Mesodermal cell (in vitro differentiated cells): ENCODE measurements around the gene RTP3.

Experiments used
- H3K27ac ChIP-seq: 2 replicates; pipeline ENCODE4 v1.7.0; 2013; ENCODE audit warnings: mild to moderate bottlenecking, low read depth, low read length, moderate library complexity; ENCODE audit not compliant: severe bottlenecking
- H3K36me3 ChIP-seq: 2 replicates; pipeline ENCODE4 v1.7.1; 2013; ENCODE audit warnings: mild to moderate bottlenecking, low read length, moderate library complexity; ENCODE audit not compliant: control insufficient read depth, insufficient read depth
- H3K4me1 ChIP-seq: one replicate; pipeline ENCODE4 v1.7.1; 2013; ENCODE audit warnings: mild to moderate bottlenecking, low read length; ENCODE audit not compliant: insufficient read depth, control insufficient read depth, poor library complexity, severe bottlenecking
- H3K4me3 ChIP-seq: 2 replicates; pipeline ENCODE4 v1.7.0; 2013; ENCODE audit warnings: low read length, control low read depth, mild to moderate bottlenecking; ENCODE audit not compliant: insufficient read depth, poor library complexity, severe bottlenecking; ENCODE audit errors: extremely low read depth
- H3K9me3 ChIP-seq: 2 replicates; pipeline ENCODE4 v1.7.1; 2013; ENCODE audit warnings: mild to moderate bottlenecking, low read length, moderate library complexity; ENCODE audit not compliant: control insufficient read depth
- WGBS, 2 experiments: methylation state at CpG; one replicate each; pipeline ENCODE4 v1.1.5; 2013; ENCODE audit warnings: missing lambda C conversion rate in 2 of 2; ENCODE audit not compliant: insufficient coverage in 2 of 2; 5-methylcytosine and 5-hydroxymethylcytosine counted together

The RTP3 gene

DNA sequence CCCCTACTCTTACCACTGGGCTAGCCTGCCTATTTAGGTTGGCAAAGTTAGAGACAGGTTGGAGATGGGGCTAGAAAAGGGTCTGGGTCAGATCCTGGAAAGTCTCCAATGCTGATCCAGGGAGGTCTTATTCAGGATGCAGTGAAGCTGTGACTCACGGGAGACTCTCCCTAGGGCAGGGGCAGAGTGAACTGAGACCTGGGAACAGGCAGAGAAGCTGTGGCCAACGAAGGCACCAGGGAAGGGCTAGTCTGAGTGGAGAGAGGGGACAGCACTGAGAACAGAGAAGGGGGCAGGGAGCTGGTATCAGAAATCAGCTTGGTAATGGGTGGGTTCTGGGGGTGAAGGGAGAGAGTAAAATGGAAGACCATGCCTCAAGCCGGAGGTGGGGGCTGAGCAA lies 35.3 kb upstream of the RTP3 start:
- Histone ChIP-seq H3K27ac (no peak overlapping the region), H3K4me1 (no peaks in the 10 kb centered on the region), H3K9me3 (no peaks in the 10 kb centered on the region), H3K36me3 (no peaks in the 10 kb centered on the region), H3K4me3 (no peak overlapping the region)
- 82 to 85% methylated on average over 3 of the region's 3 CpGs for WGBS, 2 experiments

- Histone ChIP-seq H3K4me3 (no peak overlapping the region), H3K4me1 (no peaks in the 10 kb centered on the region), H3K27ac (no peak overlapping the region), H3K36me3 (no peaks in the 10 kb centered on the region), H3K9me3 (no peaks in the 10 kb centered on the region)
- 81 to 98% methylated on average over 5 of the region's 6 CpGs for WGBS, 2 experiments
Observed at GRCh38 chr3:46463120-46463867, 34.5 kb upstream of the RTP3 start.

- H3K9me3 ChIP-seq = no peaks in the 10 kb centered on the region
- H3K4me3 ChIP-seq = no peak overlapping the region
- H3K36me3 ChIP-seq = no peaks in the 10 kb centered on the region
- H3K4me1 ChIP-seq = no peaks in the 10 kb centered on the region
- H3K27ac ChIP-seq = no peak overlapping the region
- WGBS, 2 experiments = 97 to 98% methylated on average over 6 of the region's 8 CpGs
Observed at GRCh38 chr3:46463868-46464241, 33.9 kb upstream of the RTP3 start.

- no peaks in the 10 kb centered on the region for H3K9me3 ChIP-seq
- 90 to 92% methylated on average over 37 to 39 of the region's 44 CpGs for WGBS, 2 experiments
- H3K4me3 ChIP-seq = no peak within 1 kb of the TSS
- H3K27ac ChIP-seq = no peak within 1 kb of the TSS
- no peaks in the 10 kb centered on the region for H3K4me1 ChIP-seq
- no peaks in the 10 kb centered on the region for H3K36me3 ChIP-seq
Observed at GRCh38 chr3:46464326-46465195, 33.2 kb upstream of the RTP3 start, which contains the start of gene LTF. LTF (minus strand) TSS chr3:46464905; CDS start chr3:46464867, 38 bp downstream.

DNA sequence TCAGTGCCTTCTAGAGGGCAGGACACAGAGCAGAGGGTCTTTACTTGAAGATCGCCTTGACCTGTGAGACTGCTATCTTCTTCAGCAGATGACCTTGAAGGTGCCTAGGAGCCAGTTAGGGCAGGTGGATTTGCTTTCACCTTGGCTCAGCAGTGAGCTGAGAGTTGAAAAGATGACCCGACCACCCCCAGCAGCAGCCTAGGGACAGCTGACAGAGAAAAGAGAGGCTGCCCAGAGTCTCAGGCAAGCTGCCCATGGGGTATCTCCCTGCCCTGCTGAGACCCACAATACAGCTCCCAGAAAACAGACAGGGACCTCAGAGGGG lies 32.6 kb upstream of the RTP3 start:
- Histone ChIP-seq H3K9me3 (no peaks in the 10 kb centered on the region), H3K4me1 (no peaks in the 10 kb centered on the region), H3K36me3 (no peaks in the 10 kb centered on the region), H3K27ac (no peak overlapping the region), H3K4me3 (no peak overlapping the region)
- WGBS, 2 experiments = 83 to 94% methylated on average over 2 of the region's 2 CpGs

DNA sequence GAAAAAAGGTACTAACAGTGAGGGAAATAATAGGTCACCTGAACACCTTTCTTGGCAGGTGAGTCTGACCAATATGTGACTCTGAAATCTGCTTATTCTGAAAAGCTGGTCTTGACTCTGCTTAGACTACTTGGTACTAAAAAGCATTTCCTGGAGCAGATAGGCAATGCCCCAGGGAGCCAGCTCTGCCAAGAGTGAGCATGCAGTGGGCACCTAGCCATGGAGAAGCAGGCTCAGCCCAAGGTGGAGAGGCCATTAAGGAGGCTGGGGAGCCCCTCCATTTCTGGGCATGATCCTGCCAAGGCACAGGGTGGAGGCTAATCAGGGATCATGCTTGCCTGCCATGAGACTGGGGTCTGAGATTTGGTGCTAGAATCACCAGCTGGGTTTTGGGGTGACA lies 31.5 kb upstream of the RTP3 start:
- Histone ChIP-seq H3K9me3 (no peaks in the 10 kb centered on the region), H3K4me1 (no peaks in the 10 kb centered on the region), H3K36me3 (no peaks in the 10 kb centered on the region), H3K27ac (no peak overlapping the region), H3K4me3 (no peak overlapping the region)

GRCh38 chr3:46466871-46467403 lies 30.8 kb upstream of the RTP3 start:
- Histone ChIP-seq H3K4me1 (no peaks in the 10 kb centered on the region), H3K9me3 (no peaks in the 10 kb centered on the region), H3K27ac (no peak overlapping the region), H3K36me3 (no peaks in the 10 kb centered on the region), H3K4me3 (no peak overlapping the region)
- 100% methylated on average over 1 of the region's 1 CpG; no CpG with 5 or more reads in 1 of the 2 experiments for WGBS, 2 experiments

DNA sequence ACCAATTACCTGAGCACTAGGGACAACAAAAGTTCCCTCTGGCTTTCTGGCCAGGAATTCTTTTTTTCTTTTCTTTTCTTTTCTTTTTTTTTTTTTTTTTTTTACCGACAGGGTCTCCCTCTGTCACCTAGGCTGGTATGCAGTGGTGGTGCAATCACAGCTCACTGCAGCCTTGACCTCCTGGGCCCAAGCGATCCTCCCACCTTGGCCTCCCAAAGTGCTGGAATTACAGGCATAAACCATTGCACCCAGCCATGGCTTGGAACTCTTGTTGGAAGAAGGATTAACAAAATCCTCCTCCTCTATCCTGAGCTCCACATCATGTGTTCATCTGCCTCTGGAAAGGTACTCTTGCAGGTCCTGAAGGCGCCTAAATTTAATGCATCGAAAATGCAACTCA lies 30.2 kb upstream of the RTP3 start:
- no peaks in the 10 kb centered on the region for H3K4me1 ChIP-seq
- H3K4me3 ChIP-seq = no peak overlapping the region
- H3K9me3 ChIP-seq = no peaks in the 10 kb centered on the region
- WGBS, 2 experiments = 100% methylated on average over 2 to 3 of the region's 4 CpGs
- no peak overlapping the region for H3K27ac ChIP-seq
- no peaks in the 10 kb centered on the region for H3K36me3 ChIP-seq

DNA sequence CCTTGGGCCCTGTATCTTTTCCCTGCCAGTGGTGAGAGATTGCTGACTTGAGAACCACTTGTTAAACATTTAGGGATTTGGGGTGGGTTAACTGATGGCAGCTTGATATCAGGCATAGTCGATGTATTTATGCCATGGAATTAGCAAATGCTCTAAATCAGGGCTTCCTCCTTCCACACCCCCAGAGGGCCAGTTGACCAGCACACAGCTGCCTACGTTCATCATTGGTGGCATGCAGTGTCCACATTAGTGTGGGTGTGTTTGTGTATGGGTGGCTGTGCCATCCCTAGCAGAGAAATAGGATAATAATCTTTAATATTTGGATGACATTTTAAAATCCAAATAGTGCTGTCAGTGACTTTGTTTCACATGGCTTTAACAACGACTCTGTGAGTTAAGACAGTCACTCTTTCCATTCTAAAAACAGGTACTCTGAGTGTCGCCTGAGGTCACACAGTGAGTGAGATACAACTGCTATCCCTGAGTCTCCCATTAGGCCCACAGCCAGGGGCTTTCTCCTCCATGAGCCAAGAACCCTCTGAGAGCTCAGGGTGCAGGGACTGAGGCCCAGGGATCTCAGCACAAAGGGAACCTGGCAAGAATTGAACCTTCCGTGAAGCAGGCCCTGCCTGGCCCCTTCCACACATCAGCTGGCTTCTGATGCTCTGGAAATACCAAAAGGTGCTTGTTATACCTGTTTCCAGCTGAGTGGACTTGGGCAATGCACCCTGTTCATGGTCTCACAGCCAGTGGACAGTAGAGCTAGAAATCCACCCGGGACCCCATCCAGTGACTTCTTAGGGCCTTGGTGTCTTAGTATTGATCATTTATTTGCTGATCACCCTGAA lies 28.8 kb upstream of the RTP3 start:
- H3K27ac ChIP-seq = no peak overlapping the region
- WGBS, 2 experiments = 86 to 93% methylated on average over 3 to 4 of the region's 6 CpGs

GRCh38 chr3:46469680-46470357 lies 28.0 kb upstream of the RTP3 start:
- WGBS, 2 experiments = 67 to 70% methylated on average over 2 to 3 of the region's 3 CpGs
- no peaks in the 10 kb centered on the region for H3K9me3 ChIP-seq
- H3K36me3 ChIP-seq = no peaks in the 10 kb centered on the region
- no peaks in the 10 kb centered on the region for H3K4me1 ChIP-seq
- H3K27ac ChIP-seq = no peak overlapping the region
- H3K4me3 ChIP-seq = no peak overlapping the region

More for the DNA sequence above, 28.8 kb upstream of the RTP3 start:
- H3K4me1 ChIP-seq = no peaks in the 10 kb centered on the region
- H3K9me3 ChIP-seq = no peaks in the 10 kb centered on the region
- H3K36me3 ChIP-seq = no peaks in the 10 kb centered on the region
- no peak overlapping the region for H3K4me3 ChIP-seq
